ENCODE measurements around the gene MVK.

The MVK gene

DNA sequence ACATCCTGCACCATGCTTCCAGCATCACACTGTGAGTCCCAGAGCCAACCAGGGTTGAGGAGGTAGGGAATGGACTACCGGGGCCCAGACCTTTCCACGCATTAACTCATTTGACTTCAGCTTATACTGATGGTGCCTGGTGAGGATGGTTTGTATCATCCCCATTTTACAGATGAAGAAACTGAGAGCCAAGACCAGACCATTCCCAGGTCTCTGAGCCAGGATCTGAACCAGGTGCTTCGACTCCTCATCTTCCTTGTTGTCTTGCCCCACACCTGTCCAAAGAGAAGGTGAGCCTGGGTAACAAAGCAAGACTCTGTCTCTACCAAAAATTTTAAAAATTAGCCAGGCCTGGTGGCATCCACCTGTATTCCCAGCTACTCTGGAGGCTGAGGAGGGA, 64.4 kb downstream of the MVK start:
- DNase-seq: no peak

DNA sequence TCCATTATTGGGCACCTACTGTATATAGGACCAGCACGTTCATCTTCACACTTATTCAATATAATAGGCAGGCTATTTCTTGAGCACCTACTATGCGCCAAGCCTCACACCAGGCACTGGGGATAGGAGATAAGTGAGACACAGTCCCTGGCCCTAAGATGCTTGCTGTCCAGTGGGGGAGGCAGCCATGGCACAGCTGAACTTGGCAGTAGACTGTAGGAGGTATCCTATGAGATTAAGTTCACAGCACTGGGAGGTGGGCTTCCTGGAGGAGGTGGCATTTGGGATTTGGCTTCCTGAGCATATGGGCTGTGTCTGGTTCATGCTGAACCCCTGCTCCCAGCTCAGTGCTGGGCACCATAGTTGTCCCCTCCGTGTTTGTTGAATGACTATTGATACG, 65.1 kb downstream of the MVK start:
- no peak for DNase-seq

DNA sequence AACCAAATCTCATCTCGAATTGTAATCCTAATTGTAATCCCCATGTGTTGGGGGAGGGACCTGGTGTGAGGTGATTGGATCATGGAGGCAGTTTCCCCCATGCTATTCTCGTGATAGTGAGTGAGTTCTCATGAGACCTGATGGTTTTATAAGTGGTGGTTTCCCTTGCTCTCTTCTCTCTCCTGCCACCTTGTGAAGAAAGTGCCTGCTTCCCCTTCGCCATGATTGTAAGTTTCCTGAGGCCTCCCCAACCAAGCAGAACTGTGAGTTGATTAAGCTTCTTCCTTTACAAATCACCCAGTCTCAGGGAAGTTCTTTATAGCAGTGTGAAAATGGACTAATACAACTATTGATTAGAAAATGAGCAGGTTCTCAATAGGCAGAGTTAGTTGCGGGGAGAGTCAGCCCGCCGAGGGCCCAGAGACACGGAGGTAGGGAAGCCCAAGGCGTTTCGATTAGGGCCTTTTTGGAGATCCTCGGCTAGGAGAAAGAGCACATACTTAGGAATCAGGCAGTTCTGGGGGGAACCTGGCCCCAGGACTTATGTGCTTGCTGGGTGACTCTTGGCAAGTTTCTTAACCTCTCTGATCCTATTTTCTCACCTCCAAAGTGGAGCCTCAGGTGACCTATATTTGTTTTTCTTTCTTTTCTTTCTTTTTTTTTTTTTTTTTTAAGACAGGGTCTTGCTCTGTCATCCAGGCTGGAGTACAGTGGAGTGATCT, 65.7 kb downstream of the MVK start:
- no peak for DNase-seq

DNA sequence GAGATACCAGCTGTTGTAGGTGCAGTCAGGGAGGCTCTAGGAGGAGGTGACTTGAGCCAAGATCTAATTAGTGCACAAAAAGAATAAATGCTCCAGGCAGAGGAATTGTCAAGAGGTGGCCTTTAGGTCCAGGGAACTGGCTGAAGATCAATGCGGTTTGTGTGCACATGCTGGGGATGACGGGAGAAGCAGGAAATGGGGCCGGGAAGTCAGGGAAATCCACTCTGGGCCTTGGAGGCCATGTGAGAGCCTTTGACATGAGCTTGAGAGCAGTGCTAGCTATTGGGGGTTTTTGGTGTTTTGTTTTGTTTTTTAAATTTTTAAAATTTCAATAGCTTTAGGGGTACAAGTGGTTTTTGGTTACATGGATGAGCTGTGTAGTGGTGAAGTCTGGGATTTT, 67.4 kb downstream of the MVK start:
- no peak for DNase-seq

- no peak for DNase-seq
Observed at GRCh38 chr12:109641422-109641821, 67.8 kb downstream of the MVK start.

DNA sequence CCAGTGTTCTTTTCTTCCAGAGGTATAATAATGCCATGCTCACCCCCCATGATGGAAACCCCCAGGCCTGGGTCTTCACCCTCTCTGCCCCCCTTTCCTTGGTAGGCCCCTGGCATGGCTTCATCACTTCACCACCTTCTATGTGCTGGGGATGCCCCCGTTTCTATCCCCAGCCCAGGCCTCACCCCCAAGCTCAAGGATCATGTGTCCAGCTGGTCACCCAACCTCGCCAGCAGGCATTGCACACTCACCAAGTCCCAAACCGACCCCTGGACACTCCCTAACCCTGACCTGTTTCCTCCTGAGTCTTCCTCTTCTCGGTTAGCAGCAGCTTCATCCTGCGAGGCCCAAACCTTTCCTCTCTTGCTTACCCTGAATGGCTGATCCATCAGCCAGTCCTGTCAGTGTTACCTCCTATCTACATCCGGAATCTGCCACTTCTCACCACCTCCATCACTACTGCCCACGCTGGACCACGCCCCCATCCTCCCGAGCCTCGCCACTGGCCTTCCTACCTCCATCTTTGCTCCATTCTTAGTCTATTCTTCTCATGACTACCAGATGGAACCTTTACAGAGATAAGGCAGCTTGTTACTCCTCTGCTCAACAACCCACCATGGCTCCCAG, 69.0 kb downstream of the MVK start:
- DNase-seq: no peak

GRCh38 chr12:109645194-109645593, 71.6 kb downstream of the MVK start:
- DNase-seq: no peak

DNA sequence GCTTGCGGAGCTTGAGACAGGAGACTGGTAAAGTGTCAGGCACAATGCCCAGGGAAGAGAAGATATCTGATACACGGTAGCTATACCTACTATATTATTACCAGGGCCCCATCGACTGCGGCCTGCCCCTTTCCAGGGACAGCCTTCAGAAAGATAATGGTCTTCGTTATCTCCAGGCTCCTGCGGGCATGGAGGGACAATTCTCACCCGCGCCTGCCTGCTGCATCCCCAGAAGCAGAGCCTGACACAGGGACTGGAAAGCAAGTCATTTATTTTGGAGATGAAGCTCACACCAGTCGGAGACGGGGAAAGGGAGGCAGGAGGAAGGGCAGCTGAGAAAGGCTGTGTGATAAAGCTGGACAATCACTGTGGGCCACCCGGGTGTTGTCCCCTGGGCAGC, 72.1 kb downstream of the MVK start:
- no peak for DNase-seq

Measured in activated effector memory CD4-positive, alpha-beta T cell treated with anti-CD3 and anti-CD28 coated beads, Interleukin-2, amount 50 U/mL, for 16 hours (primary cell).